Muscle of arm (tissue), 12 donors: Measurements from ENCODE around the gene LRP10. TPM values are rescaled to one million over a fixed set of nuclear protein-coding genes. Genes with fewer than 3 reads are reported as not detected.

Experiments used
- DNase-seq: peaks from one replicate; pipeline ENCODE4 v3.0.0-alpha.2; 2013
- polyA plus RNA-seq, 12 donors: library from polyadenylated mRNA; unstranded; fragments of 120-200 nt; gene quantifications; one replicate each; pipeline ENCODE4 v1.2.1, GENCODE V29; 2013; ENCODE audit not compliant: insufficient read length in 12 of 12

LRP10 gene
- polyA plus RNA-seq, 12 donors = 29.7 to 49.0 (median 37.2) TPM; not detected in 1

GRCh38 chr14:22884076-22884737 lies 12.7 kb downstream of the LRP10 start:
- DNase-seq = no peak

- DNase-seq = no peak
Observed at GRCh38 chr14:22884738-22885523, 13.4 kb downstream of the LRP10 start.

- DNase-seq = no peak
Observed at GRCh38 chr14:22885975-22886374, 14.4 kb downstream of the LRP10 start.

- DNase-seq = peak; percentile 45
Observed at GRCh38 chr14:22886500-22887259, 15.1 kb downstream of the LRP10 start.

- DNase-seq = peak; percentile 34
Observed at GRCh38 chr14:22887260-22887989, 15.9 kb downstream of the LRP10 start.

GRCh38 chr14:22887990-22888378 lies 16.4 kb downstream of the LRP10 start:
- no peak for DNase-seq

GRCh38 chr14:22888662-22889061 lies 17.1 kb downstream of the LRP10 start:
- DNase-seq = no peak

- no peak for DNase-seq
Observed at GRCh38 chr14:22890416-22890815, 18.9 kb downstream of the LRP10 start.

- no peak for DNase-seq
Observed at GRCh38 chr14:22892488-22892887, 20.9 kb downstream of the LRP10 start.

- no peak for DNase-seq
Observed at GRCh38 chr14:22893706-22894105, 22.2 kb downstream of the LRP10 start.

GRCh38 chr14:22895402-22895801 lies 23.9 kb downstream of the LRP10 start:
- no peak for DNase-seq

GRCh38 chr14:22896356-22896755 lies 24.8 kb downstream of the LRP10 start:
- no peak for DNase-seq

- no peak for DNase-seq
Observed at GRCh38 chr14:22896760-22897159, 25.2 kb downstream of the LRP10 start.

- no peak for DNase-seq
Observed at GRCh38 chr14:22897357-22897756, 25.8 kb downstream of the LRP10 start.

GRCh38 chr14:22898302-22899090 lies 27.0 kb downstream of the LRP10 start:
- no peak for DNase-seq

GRCh38 chr14:22900081-22900799 lies 28.7 kb downstream of the LRP10 start:
- DNase-seq = peak; percentile 67

GRCh38 chr14:22901799-22902198 lies 30.3 kb downstream of the LRP10 start:
- DNase-seq = no peak

- DNase-seq = no peak
Observed at GRCh38 chr14:22903742-22904087, 32.2 kb downstream of the LRP10 start.

GRCh38 chr14:22905627-22906026 lies 34.1 kb downstream of the LRP10 start:
- DNase-seq = no peak

- no peak for DNase-seq
Observed at GRCh38 chr14:22906073-22906472, 34.5 kb downstream of the LRP10 start.

- DNase-seq = no peak
Observed at GRCh38 chr14:22907429-22907828, 35.9 kb downstream of the LRP10 start.
